GM19463 (cell line): ENCODE measurements around the gene REPIN1.

Experiments
- ATAC-seq: cut with Tn5 transposase; IDR thresholded peaks from one replicate; pipeline ENCODE4 v1.9.1; 2021; ENCODE audit warnings: mild to moderate bottlenecking, moderate library complexity; ENCODE audit not compliant: unreplicated experiment

REPIN1 gene

GRCh38 chr7:150404805-150405583 lies 36.4 kb downstream of the REPIN1 start:
- peak; percentile 28 for ATAC-seq

DNA sequence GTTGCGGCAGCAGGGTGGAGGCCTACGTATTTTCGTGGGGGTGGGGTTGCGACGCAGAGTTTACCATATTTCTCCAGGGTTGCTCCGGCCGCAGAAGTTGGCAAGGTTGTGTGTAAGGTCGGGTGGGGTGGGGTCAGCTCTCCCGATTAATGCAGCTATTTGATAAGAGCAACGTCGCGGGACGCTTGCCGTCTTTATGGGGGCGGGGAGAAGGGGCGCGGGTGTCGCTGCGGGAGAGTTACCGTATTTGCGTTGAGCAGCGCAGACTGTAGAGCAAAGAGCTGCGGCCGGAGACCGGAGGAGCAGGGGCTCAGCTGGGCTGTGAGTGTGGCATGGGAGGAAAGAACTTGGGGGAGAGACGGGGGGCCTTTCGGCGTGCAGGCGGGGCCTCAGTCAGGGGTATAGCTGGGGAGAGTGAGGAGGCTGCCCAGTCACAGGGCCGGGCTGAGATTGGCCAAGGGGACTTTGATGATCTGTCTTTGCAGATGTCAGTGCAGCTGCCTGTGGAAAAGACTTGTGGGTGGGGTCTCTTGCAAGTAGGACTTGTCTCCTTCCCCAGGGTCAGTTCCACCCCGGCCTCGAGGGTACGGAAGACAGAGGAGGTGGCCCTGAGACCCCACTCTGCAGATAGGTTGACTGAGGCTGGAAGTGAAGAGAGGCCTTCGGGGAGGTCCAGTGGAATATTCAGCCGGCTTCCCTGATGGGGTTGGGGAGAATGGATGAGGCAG lies 37.1 kb downstream of the REPIN1 start:
- ATAC-seq, result no peak

DNA sequence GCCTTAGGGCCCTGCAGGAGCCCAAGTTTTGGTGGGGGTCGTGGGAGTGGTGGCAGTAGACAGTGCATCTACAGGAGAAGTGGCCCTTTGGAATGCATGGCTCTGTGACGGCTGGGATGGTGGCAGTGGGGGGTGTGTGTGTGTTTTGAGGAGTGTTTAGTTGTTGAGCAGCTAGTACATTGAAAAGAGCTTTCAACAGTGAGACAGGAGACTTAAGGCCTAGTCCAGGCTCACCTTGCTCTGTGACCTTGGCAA lies 37.6 kb downstream of the REPIN1 start:
- ATAC-seq, result no peak

DNA sequence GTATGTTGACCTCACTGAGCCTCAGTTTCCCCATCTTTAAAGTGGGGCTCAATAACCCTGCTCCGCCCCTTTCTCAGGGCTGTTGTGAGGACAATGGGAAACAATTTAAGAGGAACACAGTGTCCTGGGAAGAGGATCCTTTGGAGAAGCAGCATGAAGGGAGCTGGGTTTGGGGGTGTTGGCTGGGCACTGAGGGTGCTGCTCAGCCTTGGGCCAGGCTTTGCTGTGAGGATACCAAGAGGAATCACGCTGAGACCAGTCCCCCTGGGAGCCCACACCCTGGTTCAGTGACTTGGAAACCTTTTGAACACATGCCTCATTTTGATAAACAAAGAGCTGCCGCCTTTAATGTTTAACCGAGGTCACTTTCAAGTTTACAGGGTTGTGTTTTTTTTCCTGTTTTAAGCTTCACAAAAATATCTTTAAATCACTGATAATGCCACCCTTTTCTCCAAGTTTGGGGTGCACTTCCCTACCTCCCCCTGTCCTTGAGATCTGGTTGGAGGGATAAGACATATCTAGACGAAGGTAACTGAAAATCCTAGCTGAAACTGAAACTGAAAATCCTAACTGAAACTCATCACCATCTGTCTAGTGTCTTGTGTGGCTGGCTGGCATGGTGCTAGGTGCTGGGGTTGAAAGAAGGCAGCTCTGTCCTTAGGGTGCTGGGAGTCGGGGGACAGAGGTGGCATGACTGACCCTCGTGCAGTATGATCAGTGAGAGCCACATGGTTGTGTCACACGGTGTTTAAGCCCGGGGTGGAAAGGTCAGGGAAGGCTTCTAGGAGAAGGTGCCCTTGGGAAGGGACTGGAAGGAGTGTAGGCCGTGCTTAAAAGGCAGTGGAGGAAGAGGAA lies 38.2 kb downstream of the REPIN1 start:
- peak; percentile 52 for ATAC-seq

DNA sequence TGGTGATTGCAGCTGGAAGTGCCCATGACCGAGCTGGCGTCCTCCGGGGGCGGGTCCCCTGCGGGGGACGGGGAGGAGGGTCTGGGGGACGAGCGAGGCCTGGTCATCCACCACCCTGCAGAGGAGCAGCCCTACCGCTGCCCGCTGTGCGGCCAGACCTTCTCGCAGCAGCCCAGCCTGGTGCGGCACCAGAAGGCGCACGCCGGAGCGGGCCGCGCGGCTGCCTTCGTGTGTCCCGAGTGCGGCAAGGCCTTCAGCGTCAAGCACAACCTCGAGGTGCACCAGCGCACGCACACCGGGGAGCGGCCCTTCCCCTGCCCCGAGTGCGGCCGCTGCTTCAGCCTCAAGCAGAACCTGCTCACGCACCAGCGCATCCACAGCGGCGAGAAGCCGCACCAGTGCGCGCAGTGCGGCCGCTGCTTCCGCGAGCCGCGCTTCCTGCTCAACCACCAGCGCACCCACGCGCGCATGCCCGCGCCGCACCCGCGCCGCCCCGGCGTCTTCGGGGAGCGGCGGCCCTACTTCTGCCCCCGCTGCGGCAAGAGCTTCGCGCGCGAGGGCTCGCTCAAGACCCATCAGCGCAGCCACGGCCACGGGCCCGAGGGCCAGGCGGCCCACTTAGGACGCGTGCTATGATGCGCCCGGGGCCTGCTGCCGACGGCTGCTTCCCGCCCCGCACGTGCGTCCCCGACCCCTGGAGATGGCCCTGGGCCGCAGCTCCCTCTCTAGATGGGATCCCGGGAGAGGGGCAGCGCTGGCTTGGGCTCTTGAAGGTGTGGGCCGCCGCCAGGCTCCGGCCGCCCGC lies 39.2 kb downstream of the REPIN1 start:
- ATAC-seq, result no peak

DNA sequence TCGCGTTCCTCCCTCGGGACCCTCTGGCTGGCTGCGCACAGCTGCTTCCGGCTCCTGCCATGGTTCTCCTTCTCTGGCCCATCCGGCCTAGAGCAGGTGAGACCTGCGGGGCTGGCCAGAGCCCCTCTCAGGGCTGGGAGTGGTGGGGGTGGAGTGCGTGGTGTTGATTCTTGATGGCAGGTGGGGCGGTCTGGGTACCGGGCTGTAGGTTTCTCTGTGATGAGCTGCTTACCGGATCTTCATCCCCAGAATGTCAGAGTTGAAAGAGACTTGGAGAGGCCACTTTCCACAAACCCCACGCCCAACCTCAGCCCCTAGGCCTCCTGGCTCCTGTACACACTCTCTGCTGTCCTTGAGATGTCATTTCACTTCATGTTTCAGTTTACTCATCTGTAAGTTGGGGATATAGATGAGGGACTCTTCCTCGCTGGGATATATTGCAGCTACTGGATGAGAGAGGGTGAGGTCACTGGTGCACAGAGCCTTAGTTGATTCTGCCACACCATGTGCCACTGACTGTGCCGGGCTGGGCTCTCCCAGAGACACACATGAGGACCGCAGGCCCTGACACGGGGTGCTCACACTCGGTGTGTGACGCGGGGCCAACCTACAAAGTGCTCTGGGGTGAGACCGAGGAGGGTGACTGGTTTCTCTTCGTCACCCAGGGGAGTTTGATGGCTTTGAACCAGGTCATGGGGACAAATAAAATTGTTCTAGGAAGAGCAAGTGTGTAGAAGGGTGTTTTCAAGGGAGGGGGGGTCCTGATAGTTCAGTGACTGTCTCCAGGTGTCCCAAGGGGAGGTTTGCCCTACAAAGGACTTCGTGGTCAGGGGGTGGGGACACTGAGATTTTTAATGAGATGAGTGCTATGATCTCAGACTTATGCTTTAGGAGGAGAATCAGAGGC lies 40.0 kb downstream of the REPIN1 start:
- ATAC-seq, result peak; percentile 26

DNA sequence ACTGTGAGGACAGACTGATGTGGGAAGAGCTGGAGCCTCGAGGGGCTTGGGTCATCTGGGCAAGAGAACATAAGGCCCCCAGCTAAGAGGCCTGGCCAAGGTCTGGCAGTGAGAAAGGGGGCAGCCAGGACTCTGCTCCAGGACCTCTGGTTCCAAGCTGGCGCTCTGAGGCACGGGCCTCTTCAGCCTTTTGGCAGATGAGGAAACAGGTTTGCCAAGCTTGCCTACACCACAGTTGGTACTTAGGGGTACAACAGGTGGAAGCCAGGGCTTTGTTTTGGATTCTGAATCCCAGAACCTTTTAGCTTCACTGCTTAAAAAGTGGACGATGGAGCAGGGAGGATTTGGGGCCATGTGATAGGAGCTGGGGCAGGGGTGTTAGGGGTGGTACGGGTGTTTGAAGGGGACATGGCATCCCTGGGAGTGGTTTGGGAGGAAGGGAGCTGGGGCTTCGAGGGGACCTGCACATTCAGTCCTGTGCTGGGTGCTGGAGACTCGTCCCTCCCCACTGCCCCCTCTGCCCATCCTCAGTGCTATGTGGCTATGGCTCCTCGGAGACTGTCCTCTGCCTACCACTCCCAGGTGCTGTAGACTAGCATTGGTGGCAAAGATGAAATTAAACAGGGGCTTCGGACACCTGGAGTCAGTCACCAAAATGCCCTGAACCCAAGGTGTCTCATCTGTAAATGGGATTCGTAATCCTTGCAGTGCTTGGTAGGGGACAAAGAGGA lies 40.8 kb downstream of the REPIN1 start:
- ATAC-seq, result no peak

DNA sequence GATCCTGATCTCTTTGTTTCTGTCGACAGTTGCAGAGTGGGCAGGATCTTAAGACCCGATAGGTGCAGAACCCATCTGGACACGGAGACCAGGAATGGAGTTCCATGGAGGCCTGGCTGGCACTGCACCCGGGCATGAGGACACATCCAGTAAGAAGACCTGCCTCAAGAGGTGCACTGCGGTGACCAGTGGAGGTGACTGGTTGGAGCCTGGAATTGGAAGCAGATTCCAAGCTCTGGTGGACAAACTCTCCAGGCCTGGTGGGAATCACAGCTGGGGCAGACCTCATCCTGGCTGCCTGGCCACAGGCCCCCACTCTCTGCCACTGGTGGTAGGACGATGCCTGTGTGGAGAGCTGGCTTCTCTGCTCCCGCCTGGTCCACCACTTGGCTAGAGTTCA lies 41.5 kb downstream of the REPIN1 start:
- no peak for ATAC-seq

- ATAC-seq, result no peak
These were observed 42.2 kb downstream of the REPIN1 start for GRCh38 chr7:150410680-150411346.

DNA sequence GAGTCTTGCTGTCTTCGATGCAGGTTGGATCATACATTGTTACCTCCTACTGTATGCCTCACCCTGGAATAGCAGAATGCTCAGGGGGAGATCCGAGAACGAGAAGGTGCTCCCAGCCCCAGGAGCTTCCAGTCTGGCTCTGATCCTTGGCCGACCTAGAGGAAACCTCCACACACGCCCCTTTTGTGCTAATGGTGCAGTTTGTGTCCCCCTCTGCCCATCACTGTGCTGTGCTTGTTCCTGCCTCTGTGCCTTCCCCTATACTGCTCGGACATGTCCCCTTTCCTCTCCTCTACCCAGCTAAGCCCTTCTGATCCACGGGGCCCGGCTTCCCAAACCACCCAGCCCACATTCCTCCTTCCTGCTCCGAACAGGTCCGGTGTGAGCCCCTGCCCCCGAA lies 43.0 kb downstream of the REPIN1 start:
- ATAC-seq, result no peak

GRCh38 chr7:150412016-150412415 lies 43.4 kb downstream of the REPIN1 start:
- ATAC-seq, result no peak

GRCh38 chr7:150412518-150413488 lies 44.2 kb downstream of the REPIN1 start:
- ATAC-seq, result no peak

DNA sequence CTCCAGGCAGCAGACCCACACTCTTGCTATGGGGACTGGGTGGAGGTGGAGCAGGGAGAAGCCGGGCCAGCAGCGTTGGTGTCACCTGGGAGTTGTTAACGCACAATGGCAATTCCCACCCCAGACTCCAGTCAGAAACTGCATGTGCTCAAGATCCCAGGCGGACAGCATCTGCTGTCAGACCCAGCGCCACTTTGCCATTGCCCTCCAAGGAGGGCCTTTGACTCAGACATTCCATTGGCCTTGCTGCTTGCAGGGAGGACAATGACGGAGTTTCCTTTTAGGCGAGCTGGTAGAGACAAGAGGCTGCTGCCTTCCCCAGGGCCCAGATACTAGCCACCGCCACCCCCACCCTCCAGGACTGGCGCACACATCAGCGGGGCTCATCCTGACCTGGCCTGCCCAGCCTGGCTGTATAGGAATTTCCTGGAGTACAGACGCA lies 45.0 kb downstream of the REPIN1 start:
- no peak for ATAC-seq

DNA sequence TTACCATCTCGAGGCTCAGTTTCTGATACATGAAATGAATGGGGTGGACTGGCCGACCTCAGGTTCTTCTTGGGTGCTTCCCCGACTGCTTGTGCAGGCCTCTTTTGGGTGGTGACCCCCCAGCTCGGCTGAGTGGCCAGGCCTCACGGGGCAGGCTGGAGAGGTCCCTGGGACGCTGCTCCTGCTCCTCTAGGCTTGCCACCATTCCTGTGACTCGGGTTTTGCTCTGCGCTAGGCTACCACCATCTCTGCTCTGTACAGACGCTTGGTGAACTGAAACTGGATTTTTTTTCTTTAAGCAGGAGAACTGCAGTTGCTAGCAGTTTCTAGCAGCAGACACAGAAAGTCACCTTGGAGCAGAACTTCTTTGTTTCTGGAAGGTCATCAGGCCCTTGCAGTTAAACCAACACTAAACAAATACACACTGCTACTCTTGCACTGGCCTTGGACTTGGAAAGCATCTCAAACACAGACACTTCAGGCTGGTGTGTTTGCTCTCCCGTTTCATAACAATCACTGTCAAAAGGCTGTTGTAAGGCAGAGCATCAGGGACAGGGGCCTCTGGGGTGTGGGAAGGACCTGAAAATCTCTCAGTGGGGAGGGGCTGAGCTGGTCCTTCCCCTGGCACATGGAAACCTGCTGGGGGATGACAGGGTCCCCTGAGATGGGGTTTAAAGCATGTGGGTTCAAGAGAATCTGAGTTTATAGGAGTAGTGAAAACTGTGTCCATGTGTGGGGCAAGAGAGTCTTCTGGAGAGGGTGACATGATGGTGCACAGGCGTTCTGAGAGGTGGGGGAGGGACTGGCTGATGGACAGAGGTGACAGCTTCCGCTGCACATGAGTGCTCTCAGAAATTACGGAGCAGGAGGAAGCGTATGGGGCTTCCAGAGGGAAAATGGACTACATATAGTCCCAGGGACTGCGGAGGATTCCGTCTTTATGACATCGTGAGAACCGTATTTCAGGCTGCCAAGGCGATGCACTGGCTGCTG lies 46.8 kb downstream of the REPIN1 start:
- no peak for ATAC-seq

DNA sequence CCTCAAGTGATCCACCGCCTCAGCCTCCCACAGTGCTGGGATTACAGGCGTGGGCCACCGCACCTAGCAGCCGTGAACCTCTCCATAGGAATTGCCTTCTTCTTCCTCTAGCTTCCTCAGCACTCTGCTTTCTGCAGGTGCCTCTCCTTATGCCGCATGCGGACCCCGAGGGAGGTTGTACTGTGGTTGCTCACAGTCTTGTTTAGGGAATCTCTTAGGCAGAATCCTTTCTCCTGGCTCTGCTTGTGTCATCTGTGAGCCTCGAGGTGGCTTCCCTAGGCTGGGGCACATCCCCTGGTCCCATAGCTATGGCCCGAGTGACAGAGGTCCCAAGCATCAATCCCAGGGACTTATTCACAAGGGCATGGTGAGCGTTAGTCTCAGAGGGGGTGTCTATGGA lies 48.6 kb downstream of the REPIN1 start:
- no peak for ATAC-seq

DNA sequence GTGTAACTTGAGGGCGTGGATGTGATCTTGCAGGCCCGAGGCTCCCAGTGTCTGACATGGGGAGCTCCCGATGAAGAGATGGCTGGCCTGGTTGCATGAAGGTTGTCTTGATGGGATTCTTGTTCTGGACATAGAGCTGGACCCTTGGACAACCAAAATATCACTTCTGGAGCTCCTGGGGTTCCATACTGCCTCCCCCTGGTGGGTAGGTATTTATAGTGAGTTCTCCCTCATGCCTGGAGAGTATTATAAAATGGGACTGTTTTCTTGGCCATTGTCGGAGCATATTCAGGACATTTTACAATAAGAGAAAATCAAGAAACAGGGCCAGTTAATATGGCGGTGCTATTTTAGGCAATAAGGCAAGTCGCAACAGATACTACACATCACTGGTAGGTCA lies 49.2 kb downstream of the REPIN1 start:
- ATAC-seq, result no peak
